Inflammatory macrophage treated with lipopolysaccharide for 1 hour (primary cell): ENCODE results near the gene LBR.

Experiments
- DNase-seq, 2 donors: peaks; one replicate each; pipeline ENCODE4 v3.0.0-alpha.2; 2020 to 2022

The LBR gene

DNA sequence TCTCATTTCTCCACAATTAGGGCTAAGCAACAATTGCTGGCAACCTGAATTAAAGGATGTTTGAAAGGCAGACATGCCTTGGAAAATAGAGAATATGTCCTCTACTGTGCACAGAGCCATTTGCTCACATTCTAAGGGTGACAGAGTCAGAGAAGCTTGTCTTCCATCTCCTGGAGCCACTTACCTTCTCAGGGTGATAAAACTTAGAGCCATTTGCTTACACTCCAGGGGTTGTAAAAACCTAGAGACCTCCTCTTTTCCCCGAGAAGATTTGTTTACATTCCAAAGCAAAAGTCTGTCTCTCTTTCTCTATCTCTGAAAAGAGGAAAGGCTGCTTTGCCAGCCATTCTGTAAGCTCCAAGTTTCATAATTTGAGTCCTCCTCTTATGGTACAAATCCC is 61.3 kb downstream of the LBR start:
- DNase-seq = no peak

DNA sequence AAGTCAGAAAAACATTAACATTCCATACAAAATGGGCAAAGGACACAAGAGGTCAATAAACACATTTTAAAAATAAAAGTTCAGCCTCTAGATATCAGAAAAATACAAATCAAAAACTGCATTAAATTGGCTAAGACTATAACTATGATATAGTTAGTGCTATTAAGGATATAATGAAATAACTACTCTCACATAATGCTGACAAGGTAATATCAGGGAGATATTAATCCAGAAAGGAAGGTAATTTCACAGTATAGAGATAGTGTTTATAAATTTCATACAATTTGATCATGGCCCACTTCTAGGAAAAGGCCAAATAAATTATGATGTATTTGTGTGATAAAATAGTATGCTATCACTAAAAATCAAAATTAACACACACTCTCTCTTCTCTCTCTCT is 61.8 kb downstream of the LBR start:
- DNase-seq = no peak

DNA sequence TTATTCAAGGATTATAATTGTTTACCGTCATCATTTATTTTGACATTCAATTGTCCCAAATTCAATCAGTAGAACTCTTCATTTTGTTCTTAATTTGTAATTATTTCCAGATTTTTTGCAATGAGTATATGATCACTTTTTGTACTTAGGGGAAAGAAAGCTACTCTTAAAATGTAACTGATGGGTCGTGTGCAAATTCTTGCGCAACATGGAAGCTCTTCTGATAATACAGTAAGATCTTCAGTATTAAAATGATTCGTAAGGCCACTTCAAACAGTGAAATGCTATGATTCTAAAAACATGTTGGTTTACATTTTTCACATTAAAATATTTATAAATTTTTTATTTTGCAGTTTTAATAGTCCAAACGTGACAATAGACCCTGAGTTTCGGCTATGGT is 63.4 kb downstream of the LBR start:
- DNase-seq = no peak

DNA sequence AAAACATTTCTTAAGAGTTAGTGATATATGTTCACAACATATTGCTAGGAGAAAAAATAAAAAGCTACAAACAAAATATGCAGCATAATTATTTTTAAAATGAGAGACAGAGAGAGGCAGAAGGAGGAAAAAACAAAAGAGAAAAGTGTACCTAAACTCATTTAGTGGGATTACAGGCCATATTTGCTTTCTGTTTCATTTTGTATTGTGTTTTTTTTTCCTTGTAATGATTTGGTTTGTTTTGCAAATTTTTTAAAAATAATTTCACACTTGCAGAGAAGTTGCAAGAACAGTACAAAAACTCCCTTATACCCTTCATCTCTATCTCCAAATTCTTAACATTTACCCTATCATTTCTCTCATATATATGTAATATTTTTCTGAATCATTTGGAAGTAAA is 65.0 kb downstream of the LBR start:
- no peak for DNase-seq

DNA sequence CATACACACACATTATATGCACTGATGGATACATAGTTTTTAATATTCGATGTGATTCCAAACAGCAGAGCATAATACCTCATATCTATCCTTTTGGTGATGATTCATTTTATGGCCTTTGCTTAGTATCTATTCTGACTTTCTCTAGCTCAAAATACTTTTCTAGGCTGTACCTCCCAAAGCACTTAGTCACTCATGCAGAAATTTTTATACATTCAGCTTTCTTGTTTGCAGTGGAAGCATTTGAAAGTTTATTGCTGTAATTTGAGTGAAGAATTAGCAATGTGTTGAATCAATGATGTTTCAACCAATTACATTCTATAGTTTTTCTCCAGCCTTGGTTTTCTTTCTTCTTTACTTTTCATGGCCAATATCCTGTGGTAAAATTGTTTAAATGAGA is 66.7 kb downstream of the LBR start:
- DNase-seq = no peak

DNA sequence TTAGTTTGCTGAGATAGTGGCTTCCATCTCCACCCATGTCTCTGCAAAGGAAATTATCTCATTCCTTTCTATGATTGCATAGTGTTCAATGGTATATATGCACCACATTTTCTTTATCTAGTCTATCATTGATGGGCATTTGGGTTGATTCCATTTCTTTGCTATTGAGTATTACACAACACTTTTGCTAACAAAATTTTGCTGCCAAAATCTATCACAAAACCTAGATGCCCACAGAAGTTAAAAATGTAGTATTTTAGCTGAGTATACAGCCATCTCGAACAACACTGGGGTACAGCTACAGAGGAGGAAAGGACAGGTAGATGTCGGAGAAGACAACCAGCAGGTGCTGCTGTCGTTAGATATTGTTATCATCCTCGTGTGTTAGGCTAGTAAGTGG is 67.7 kb downstream of the LBR start:
- DNase-seq = no peak

DNA sequence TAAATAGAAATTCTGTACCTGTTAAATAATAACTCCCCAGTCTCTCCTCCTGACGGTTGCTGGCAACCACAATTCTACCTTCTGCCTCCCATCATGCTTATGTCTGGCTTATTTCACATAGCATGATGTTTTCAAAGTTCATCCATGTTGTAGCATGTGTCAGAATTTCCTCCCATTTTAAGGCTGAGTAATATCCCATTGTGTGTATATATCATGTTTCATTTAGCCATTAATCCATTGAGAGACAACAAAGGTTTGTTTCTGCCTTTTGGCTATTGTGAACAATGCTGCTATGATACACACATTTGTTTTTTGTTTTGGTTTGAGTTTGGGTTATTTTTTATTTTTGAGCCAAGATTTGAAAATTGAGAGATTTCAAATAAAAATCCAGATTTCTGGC is 72.0 kb downstream of the LBR start:
- DNase-seq = no peak

DNA sequence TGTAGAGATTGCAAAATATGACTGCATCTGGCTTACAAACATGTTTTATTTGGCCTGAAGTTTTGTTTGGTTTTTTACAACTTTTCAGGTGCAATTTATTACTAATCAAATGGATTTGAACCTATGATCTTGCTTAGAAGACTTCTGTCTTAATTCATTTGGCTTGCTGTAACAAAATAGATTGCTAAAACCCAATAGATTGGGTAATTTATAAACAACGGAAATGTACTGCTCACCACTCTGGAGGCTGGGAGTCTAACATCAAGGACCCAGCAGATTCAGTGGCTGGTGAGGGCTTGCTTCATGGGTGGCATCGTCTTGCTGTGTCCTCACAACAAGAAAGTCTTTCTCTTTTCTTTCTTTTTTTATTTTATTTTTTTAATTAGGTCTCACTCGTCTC is 72.9 kb downstream of the LBR start:
- peak in 1 of 2 donors; percentile 6 for DNase-seq
